ENCODE data around the gene PTPN2.
"Not testable (repeated sequence)": the region's sequence is repeated elsewhere in the genome, so short reads cannot be mapped to it uniquely, and the experiment has no call there.

The PTPN2 gene

GRCh38 chr18:12890964-12891363 is 6.9 kb upstream of the PTPN2 start:
- DNase-seq = no peak

DNA sequence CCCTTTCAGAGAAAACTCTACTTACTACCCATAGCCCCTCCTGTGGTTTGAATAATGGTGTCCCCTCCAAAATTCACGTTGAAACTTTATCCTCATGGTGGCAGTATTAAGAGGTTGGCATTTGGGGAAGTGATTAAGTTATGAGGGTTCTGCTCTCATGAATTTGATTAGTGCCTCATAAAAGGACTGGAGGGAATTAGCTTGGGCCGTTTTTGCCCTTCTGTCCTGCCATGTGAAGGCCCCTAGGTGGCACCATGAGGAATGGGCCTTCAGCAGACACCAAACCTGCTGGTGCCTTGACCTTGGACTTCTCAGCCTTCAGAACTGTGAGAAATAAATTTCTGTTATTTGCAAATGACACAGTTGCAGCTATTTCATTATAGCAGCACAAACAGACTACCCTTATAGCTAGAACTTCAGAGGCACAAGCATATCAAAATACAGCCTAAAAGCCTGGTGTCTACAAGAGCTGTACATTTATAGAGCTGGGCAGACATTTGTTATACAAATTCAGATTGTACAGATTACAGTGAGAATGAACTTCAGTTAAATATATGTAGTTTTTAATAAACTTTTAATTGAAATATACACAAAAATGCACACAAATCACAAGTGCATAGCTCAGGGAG is 2.6 kb upstream of the PTPN2 start:
- DNase-seq = no peak

- no peak for DNase-seq
These were observed 1.5 kb upstream of the PTPN2 start for GRCh38 chr18:12885500-12885899.

GRCh38 chr18:12884406-12885323 is 628 bp upstream of the PTPN2 start:
- DNase-seq = no peak

DNA sequence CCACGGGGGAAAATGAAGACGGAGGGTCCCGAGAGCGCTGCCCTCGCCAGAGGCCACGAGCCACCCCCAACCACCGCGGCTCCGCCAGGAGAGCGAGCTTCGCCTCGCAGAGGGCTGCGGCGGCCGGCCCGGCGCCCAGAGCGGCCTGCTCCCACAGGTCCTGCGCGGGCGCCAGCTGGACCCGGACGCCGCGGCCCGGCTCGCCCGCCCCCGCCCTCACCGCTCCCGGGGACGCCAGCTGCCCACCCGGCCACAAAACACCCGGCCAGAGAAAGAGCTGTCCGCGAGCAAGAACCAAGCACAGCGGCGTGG is 709 bp downstream of the PTPN2 start:
- DNase-seq = no peak

DNA sequence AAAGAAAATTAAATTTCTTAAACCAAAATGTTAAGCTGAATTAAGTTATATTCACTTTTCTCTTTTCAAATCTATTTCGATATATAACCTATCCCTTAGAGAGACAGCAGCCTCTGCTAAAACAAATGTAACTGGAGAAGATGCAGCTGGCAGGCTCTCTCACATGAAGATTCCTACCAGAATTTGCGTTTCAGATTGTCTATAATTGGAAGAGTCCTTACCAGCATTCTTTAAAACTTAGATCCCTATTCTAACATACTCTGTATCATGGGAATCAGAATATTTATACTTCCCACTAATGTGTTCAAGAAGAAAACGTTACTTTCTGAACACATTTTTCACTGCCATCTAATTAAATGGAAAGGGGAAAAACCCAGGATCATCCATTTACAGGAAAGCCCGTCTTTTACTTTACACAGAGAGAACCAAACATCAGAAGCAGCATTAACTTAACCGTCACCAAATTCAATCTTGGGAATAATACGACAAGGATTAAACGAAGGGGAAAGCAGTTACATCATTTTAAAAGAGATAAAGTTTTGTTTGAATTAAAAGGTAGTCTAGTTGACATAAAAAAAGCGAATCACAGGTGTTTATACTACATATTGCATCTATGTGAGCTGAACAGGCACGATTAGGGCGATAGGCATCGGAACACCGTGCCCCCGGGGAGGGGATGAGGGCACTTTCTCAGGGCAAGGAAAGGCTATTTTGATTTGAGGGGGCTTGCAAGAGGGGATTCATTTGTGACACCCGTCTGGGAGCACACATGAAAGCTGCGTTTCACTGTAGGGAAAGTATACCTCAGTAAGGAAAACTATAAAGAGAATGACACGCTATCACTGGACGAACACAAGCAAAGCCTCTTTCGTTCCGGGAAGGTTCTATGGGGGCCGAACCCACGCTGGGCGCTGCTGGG is 1.3 kb downstream of the PTPN2 start:
- no peak for DNase-seq

GRCh38 chr18:12880541-12880910 is 3.5 kb downstream of the PTPN2 start:
- DNase-seq = no peak

DNA sequence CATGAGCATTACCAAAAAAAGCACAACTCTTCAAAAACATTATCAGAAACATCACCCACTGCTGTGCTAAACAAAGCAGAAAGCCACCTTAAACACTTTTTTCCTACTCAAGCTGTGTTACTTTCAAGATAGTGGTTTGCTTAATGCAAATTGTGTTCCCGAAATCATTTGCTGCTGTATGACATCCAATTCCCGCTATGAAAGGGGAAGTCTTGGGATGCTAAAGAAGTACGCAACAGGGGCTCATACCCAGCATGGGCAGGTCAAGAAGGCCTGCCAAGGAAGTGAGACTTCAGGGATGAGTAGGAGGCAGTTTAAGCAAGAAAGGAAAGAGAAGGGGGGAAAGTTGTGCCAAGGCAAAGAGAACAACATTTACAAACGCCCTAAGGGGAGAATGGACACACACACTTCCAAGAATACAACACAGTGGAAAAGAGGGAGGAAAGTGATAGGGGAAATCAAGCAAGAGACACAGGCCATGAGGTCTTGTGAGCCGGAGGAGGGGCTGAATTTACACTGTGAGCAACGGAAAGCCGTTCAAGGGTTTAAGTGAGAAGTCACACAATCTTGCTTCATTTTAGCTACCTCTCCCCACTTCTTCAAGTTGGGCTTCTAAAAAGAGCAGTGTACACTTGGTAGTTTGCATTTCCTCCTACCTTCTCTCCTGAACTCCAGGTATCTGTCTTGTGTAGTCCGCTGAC is 4.0 kb downstream of the PTPN2 start:
- DNase-seq = no peak

- not testable (repeated sequence) for DNase-seq
These were observed 9.0 kb downstream of the PTPN2 start for GRCh38 chr18:12874992-12875391.

DNA sequence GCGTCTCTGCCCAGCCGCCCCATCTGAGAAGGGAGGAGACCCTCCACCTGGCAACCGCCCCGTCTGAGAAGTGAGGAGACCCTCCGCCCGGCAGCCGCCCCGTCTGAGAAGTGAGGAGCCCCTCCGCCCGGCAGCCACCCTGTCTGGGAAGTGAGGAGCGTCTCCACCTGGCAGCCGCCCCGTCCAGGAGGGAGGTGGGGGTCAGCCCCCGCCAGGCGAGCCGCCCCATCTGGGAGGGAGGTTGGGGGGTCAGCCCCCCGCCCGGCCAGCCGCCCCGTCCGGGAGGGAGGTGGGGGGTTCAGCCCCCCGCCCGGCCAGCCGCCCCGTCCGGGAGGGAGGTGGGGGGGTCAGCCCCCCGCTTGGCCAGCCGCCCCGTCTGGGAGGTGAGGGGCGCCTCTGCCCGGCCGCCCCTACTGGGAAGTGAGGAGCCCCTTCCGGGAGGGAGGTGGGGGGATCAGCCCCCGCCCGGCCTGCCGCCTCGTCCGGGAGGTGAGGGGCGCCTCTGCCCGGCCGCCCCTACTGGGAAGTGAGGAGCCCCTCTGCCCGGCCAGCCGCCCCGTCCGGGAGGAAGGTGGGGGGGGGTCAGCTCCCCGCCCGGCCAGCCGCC is 10.0 kb downstream of the PTPN2 start:
- not testable (repeated sequence) for DNase-seq

DNA sequence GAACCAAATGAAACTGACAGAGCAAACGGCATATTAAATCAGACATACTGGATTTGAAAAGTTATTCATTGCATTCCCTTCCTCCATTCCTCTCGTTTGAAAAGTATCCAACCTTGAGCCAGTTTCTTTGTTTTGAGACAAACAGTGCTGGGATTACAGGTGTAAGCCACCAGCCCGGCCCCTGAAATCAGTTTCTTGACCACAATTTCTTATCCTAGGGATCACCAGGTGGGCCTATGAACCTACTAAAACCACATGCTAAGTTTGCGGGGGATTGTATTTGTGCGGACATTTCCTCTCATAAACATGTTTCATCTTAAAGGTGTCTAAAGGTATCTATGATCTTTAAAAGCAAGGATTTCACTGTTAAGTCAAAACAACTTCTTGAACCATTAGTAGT is 11.6 kb downstream of the PTPN2 start:
- DNase-seq = no peak

- DNase-seq = no peak
These were observed 15.5 kb downstream of the PTPN2 start for GRCh38 chr18:12868576-12868975.

GRCh38 chr18:12867441-12868123 is 16.5 kb downstream of the PTPN2 start:
- DNase-seq = no peak

GRCh38 chr18:12863687-12864216 is 20.3 kb downstream of the PTPN2 start:
- DNase-seq = no peak

DNA sequence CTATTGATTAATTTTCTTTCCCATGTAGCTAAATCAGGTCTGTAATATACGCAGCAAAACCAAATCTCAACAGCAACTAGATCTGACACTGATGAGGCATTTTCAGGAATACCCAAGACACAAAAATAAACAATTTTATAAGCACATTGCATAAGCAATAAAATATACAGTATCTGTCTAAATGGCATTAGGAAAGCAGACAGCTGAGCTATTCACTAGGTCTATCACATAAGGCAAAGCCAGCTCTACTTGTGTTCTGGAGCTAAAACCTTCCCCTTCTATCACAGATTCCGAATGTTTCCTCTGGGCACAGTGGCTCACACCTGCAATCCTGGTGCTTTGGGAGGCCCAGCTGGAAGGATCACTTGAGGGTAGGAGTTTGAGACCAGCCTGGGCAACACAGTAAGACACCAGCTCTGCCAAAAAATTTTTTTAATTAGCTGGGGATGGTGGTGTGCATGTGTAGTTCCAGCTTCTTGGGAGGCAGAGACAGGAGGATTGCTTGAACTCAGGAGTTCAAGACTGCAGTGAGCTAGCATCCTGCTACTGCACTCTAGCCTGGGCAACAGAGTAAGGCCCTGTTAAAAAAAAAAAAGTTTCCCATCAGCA is 21.1 kb downstream of the PTPN2 start:
- no peak for DNase-seq

- no peak for DNase-seq
These were observed 21.6 kb downstream of the PTPN2 start for GRCh38 chr18:12862467-12862866.

DNA sequence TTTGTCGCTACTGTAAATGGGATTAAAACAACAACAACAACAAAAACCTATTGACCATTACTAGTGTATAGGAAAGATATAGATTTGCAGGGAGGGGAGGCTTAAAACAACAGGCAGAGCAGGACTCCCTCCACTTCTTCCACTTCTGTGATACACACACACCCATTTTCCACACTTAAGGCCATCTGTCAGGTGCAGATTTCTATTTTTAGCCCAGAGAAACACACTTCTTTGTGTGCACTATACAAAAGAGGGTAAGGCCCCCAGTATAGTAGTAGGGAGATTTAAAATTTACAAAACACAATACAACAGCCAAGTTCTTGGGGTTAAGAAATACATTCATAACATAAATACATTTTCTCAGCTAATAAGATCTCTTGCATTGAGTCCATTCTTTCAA is 22.4 kb downstream of the PTPN2 start:
- DNase-seq = no peak

DNA sequence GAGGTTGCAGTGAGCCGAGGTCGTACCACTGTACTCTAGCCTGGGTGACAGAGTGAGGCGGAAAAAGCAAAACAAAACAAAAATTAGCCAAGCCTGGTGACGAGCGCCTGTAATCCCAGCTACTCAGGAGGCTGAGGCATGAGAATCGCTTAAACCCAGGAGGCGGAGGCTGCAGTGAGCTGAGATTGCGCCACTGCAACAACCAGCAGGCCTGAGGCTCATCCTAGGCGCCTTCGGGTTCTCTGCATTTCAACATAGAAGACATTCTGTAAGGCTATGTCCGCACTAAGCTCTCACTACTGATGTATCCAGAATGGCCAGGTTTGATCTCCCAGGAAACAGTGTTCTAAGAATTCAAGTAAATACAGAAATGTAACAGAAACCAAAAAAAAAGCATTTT is 23.5 kb downstream of the PTPN2 start:
- DNase-seq = no peak

DNA sequence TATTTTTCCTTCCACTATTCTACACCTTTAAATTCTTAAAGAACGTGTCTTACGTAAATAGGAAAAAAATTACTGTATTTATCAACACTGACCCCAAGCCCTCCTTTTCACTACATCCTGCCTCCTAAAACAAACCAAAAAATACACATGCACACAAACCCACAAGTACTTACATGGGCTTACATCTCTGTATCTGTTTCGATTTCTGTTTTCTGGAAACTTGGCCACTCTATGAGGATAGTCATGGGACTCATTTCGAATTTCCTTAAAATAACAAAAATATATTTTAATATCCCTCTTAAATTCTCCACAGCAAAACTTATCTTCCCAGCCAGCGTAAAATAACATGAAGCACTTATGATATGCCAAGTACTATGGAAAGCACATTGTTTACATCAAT is 25.0 kb downstream of the PTPN2 start:
- no peak for DNase-seq

- DNase-seq = no peak
These were observed 26.0 kb downstream of the PTPN2 start for GRCh38 chr18:12857991-12858544.

Data from NCI-H1048 (cell line).